Endothelial cell of umbilical vein (primary cell): ENCODE measurements around the gene NCKAP5.

Experiments used
- CTCF ChIP-seq, 2 donors: IDR thresholded peaks; 1 replicate in 1 of 2; 2 replicates in 1 of 2; pipeline ENCODE4 v1.5.1; 2011; ENCODE audit warnings: low read length in 2 of 2, mild to moderate bottlenecking in 2 of 2, moderate library complexity in 2 of 2, control low read depth in 1 of 2, inconsistent platforms in 1 of 2, low read depth in 1 of 2; ENCODE audit not compliant: insufficient read depth in 1 of 2; ENCODE audit errors: extremely low read depth in 1 of 2
- EZH2 ChIP-seq: IDR thresholded peaks from 2 replicates; pipeline ENCODE4 v1.6.1; 2012; ENCODE audit warnings: borderline replicate concordance, low read depth, mild to moderate bottlenecking, moderate library complexity, low read length, inconsistent platforms; ENCODE audit not compliant: severe bottlenecking
- MAX ChIP-seq: IDR thresholded peaks from 2 replicates; pipeline ENCODE4 v1.6.1; 2011; ENCODE audit not compliant: insufficient read depth, insufficient read length
- POLR2A ChIP-seq: IDR thresholded peaks from 2 replicates; pipeline ENCODE4 v1.6.1; 2012; ENCODE audit warnings: low read depth, mild to moderate bottlenecking, control low read depth, low read length
- POLR2AphosphoS5 ChIP-seq: IDR thresholded peaks from 2 replicates; pipeline ENCODE4 v1.6.1; 2012; ENCODE audit warnings: low read depth, mild to moderate bottlenecking, control low read depth, low read length, moderate library complexity; ENCODE audit not compliant: insufficient read depth

GRCh38 chr2:132877923-132878322 lies 690.3 kb downstream of the NCKAP5 start:
- TF ChIP-seq CTCF (IDR thresholded peaks at IDR 0.05; ENCODE audit: extremely low read depth in 1 of 2, insufficient read depth in 1 of 2, low read depth in 1 of 2, low read length in 2 of 2) = no peak
- no peak for TF ChIP-seq POLR2AphosphoS5
- TF ChIP-seq POLR2A = no peak
- no peak for TF ChIP-seq MAX
- no peak for TF ChIP-seq EZH2
